Measurements from ENCODE around the gene CAND2.

Gene CAND2

GRCh38 chr3:12807601-12808359 lies 11.3 kb downstream of the CAND2 start:
- no peak for DNase-seq (ENCODE audit: low spot score)

- no peak for DNase-seq (ENCODE audit: low spot score)
These were observed 12.1 kb downstream of the CAND2 start for GRCh38 chr3:12808587-12808986.

GRCh38 chr3:12809001-12809400 lies 12.5 kb downstream of the CAND2 start:
- DNase-seq (ENCODE audit: low spot score), result no peak

- DNase-seq (ENCODE audit: low spot score), result no peak
These were observed 13.0 kb downstream of the CAND2 start for GRCh38 chr3:12809435-12809834.

- peak; percentile 95 for DNase-seq (ENCODE audit: low spot score)
These were observed 13.7 kb downstream of the CAND2 start for GRCh38 chr3:12810013-12810780.

- no peak for DNase-seq (ENCODE audit: low spot score)
These were observed 14.5 kb downstream of the CAND2 start for GRCh38 chr3:12810961-12811360.

- no peak for DNase-seq (ENCODE audit: low spot score)
These were observed 16.3 kb downstream of the CAND2 start for GRCh38 chr3:12812812-12813211.

- DNase-seq (ENCODE audit: low spot score), result no peak
These were observed 17.5 kb downstream of the CAND2 start for GRCh38 chr3:12813967-12814366.

GRCh38 chr3:12815078-12815477 lies 18.6 kb downstream of the CAND2 start:
- DNase-seq (ENCODE audit: low spot score), result no peak

- DNase-seq (ENCODE audit: low spot score), result no peak
These were observed 19.2 kb downstream of the CAND2 start for GRCh38 chr3:12815719-12816118.

- no peak for DNase-seq (ENCODE audit: low spot score)
These were observed 20.3 kb downstream of the CAND2 start for GRCh38 chr3:12816521-12817342.

- no peak for DNase-seq (ENCODE audit: low spot score)
These were observed 20.8 kb downstream of the CAND2 start for GRCh38 chr3:12817343-12817710.

GRCh38 chr3:12818273-12818672 lies 21.8 kb downstream of the CAND2 start:
- no peak for DNase-seq (ENCODE audit: low spot score)

GRCh38 chr3:12818773-12819172 lies 22.3 kb downstream of the CAND2 start:
- no peak for DNase-seq (ENCODE audit: low spot score)

GRCh38 chr3:12822725-12823373 lies 26.4 kb downstream of the CAND2 start:
- DNase-seq (ENCODE audit: low spot score), result no peak

GRCh38 chr3:12824299-12824698 lies 27.8 kb downstream of the CAND2 start:
- DNase-seq (ENCODE audit: low spot score), result no peak

- no peak for DNase-seq (ENCODE audit: low spot score)
These were observed 28.7 kb downstream of the CAND2 start for GRCh38 chr3:12825156-12825555.

- no peak for DNase-seq (ENCODE audit: low spot score)
These were observed 32.3 kb downstream of the CAND2 start for GRCh38 chr3:12828751-12829150.

GRCh38 chr3:12829404-12829803 lies 32.9 kb downstream of the CAND2 start:
- DNase-seq (ENCODE audit: low spot score), result no peak

- no peak for DNase-seq (ENCODE audit: low spot score)
These were observed 33.7 kb downstream of the CAND2 start for GRCh38 chr3:12829886-12830784.

GRCh38 chr3:12830785-12831156 lies 34.3 kb downstream of the CAND2 start:
- no peak for DNase-seq (ENCODE audit: low spot score)

Data from LoVo (cell line).